Measurements from ENCODE around the gene PLEKHG3.

PLEKHG3 gene

DNA sequence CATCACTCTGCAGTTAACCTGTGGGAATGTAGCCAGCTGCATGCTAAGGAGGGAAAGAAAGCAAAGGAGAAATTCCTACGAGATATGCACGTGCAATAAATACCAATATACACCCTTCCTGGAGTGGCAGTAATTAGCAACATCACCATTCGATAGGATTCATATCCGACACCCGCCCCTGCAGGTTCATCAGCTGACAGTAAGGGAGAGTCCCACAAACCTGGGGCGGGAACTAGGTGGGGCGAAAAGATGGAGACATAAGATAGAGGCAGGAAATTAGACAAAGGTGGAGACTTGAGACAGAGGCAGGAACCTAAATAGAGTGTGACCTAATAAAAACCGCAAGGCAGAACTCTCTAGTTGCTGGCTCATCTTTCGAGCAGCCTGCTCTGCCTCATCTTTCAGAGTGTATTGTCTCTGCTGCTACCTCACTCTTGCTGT is 51.6 kb downstream of the PLEKHG3 start:
- Histone ChIP-seq H3K9me3 (replicated peaks; ENCODE audit: insufficient read depth, low read length) (no peaks in the 10 kb centered on the region), H2AFZ (ENCODE audit: low read length) (no peak overlapping the region), H3K4me3 (ENCODE audit: low read length) (no peak overlapping the region), H3K4me2 (ENCODE audit: low read depth, low read length) (no peak overlapping the region), H3K36me3 (replicated peaks; ENCODE audit: insufficient read depth, low read length) (no peaks in the 10 kb centered on the region), H3K27ac (ENCODE audit: low read length) (no peak overlapping the region), H3F3A (ENCODE audit: insufficient read depth, low read length) (no peaks in the 10 kb centered on the region), H3K9ac (ENCODE audit: low read length) (no peak overlapping the region), H3K9me2 (replicated peaks; ENCODE audit: insufficient read depth, low read length) (no peaks in the 10 kb centered on the region), H3K4me1 (ENCODE audit: low read length) (no peaks in the 10 kb centered on the region), H4K20me1 (ENCODE audit: insufficient read depth, low read length) (no peaks in the 10 kb centered on the region), H3K79me2 (ENCODE audit: low read length) (no peaks in the 10 kb centered on the region), H3K27me3 (replicated peaks; ENCODE audit: insufficient read depth, low read length) (no peaks in the 10 kb centered on the region)
- DNase-seq, result no peak
- TF ChIP-seq, protein P1, sequence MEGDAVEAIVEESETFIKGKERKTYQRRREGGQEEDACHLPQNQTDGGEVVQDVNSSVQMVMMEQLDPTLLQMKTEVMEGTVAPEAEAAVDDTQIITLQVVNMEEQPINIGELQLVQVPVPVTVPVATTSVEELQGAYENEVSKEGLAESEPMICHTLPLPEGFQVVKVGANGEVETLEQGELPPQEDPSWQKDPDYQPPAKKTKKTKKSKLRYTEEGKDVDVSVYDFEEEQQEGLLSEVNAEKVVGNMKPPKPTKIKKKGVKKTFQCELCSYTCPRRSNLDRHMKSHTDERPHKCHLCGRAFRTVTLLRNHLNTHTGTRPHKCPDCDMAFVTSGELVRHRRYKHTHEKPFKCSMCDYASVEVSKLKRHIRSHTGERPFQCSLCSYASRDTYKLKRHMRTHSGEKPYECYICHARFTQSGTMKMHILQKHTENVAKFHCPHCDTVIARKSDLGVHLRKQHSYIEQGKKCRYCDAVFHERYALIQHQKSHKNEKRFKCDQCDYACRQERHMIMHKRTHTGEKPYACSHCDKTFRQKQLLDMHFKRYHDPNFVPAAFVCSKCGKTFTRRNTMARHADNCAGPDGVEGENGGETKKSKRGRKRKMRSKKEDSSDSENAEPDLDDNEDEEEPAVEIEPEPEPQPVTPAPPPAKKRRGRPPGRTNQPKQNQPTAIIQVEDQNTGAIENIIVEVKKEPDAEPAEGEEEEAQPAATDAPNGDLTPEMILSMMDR (IDR thresholded peaks at IDR 0.05; ENCODE audit: low read length), result no peak
- no peak for TF ChIP-seq EZH2 (optimal IDR thresholded peaks at IDR 0.05; ENCODE audit: low read depth, low read length)

DNA sequence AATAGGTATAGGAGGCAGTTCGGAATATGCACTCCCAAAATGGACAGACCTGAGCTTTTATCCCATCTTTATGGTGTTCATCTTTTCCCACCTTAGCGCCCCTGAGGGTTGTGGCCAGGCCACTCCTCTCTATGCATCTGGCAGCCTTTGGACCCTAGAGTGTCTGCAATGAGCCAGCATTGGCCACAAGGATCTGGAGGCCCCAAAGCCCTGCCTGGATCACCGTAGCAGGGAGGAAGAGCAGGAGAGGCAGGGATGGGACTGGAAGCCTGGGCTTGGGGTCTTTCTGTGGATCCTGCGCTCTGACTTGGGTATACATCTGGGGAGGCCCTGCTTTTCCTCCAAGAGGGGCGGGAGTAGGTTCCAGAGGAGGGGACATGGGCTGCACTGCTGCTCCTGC is 52.5 kb downstream of the PLEKHG3 start:
- Histone ChIP-seq H3K36me3 (replicated peaks; ENCODE audit: insufficient read depth, low read length) (no peaks in the 10 kb centered on the region), H3F3A (ENCODE audit: insufficient read depth, low read length) (no peaks in the 10 kb centered on the region), H3K9me3 (replicated peaks; ENCODE audit: insufficient read depth, low read length) (no peaks in the 10 kb centered on the region), H3K4me1 (ENCODE audit: low read length) (no peaks in the 10 kb centered on the region), H3K27me3 (replicated peaks; ENCODE audit: insufficient read depth, low read length) (no peaks in the 10 kb centered on the region), H3K9me2 (replicated peaks; ENCODE audit: insufficient read depth, low read length) (no peaks in the 10 kb centered on the region), H3K4me2 (ENCODE audit: low read depth, low read length) (no peak overlapping the region), H3K9ac (ENCODE audit: low read length) (no peak overlapping the region), H3K27ac (ENCODE audit: low read length) (no peak overlapping the region), H3K79me2 (ENCODE audit: low read length) (no peaks in the 10 kb centered on the region), H4K20me1 (ENCODE audit: insufficient read depth, low read length) (no peaks in the 10 kb centered on the region), H2AFZ (ENCODE audit: low read length) (no peak overlapping the region), H3K4me3 (ENCODE audit: low read length) (no peak overlapping the region)
- DNase-seq, result no peak
- no peak for TF ChIP-seq EZH2phosphoT487 (IDR thresholded peaks at IDR 0.05; ENCODE audit: low read length)
- TF ChIP-seq, protein P1 (IDR thresholded peaks at IDR 0.05; ENCODE audit: low read length), result no peak
- no peak for TF ChIP-seq EZH2 (optimal IDR thresholded peaks at IDR 0.05; ENCODE audit: low read depth, low read length)

DNA sequence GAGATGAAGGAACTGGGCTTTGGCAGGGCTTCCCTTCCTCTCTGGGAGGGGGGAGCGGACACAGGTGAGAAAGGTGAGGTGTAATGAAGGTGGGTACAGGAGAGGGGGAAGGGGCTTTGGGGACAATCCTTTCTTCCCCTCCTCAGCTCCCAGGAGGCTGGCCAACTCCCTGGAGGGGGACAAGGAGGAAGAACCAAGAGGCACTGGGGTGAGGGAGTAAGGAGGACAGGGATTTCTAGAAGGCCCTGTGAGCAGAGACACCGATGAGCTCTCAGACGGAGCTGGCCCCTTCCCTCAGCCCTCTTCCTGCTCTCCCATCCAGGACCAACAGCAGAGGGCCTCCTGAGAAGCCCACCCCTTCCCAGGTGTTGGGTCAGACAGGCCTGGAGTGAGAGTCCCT is 53.4 kb downstream of the PLEKHG3 start:
- Histone ChIP-seq H3K36me3 (replicated peaks; ENCODE audit: insufficient read depth, low read length) (no peaks in the 10 kb centered on the region), H3K9me3 (replicated peaks; ENCODE audit: insufficient read depth, low read length) (no peaks in the 10 kb centered on the region), H2AFZ (ENCODE audit: low read length) (no peak overlapping the region), H3K27me3 (replicated peaks; ENCODE audit: insufficient read depth, low read length) (no peaks in the 10 kb centered on the region), H3K9ac (ENCODE audit: low read length) (no peak overlapping the region), H3K79me2 (ENCODE audit: low read length) (no peaks in the 10 kb centered on the region), H3K27ac (ENCODE audit: low read length) (no peak overlapping the region), H3K4me1 (ENCODE audit: low read length) (no peaks in the 10 kb centered on the region), H3K4me2 (ENCODE audit: low read depth, low read length) (no peak overlapping the region), H3K9me2 (replicated peaks; ENCODE audit: insufficient read depth, low read length) (no peaks in the 10 kb centered on the region), H3F3A (ENCODE audit: insufficient read depth, low read length) (no peaks in the 10 kb centered on the region), H3K4me3 (ENCODE audit: low read length) (no peak overlapping the region), H4K20me1 (ENCODE audit: insufficient read depth, low read length) (no peaks in the 10 kb centered on the region)
- no peak for DNase-seq
- TF ChIP-seq EZH2 (optimal IDR thresholded peaks at IDR 0.05; ENCODE audit: low read depth, low read length) (no peak), EZH2phosphoT487 (IDR thresholded peaks at IDR 0.05; ENCODE audit: low read length) (no peak)
- TF ChIP-seq, protein P1 (IDR thresholded peaks at IDR 0.05; ENCODE audit: low read length), result no peak

Measured in MM.1S (cell line).